A549 treated with Mapracorat at 1 μM for 4 hours (cell line): Measurements from ENCODE around the gene TMEM254. TPM values are rescaled to one million over a fixed set of nuclear protein-coding genes. Genes with fewer than 3 reads are reported as not detected.

ENCODE experiments used
- total RNA-seq: library from RNA; stranded (reverse); fragments of 200-300 nt; extraction: Qiagen RNA extraction; gene quantifications from 5 replicates; pipeline ENCODE4 v1.2.3, GENCODE V29; 2022

Gene TMEM254
- 18.2 to 23.6 TPM (median 20.7 TPM) in 5 replicates for total RNA-seq

DNA sequence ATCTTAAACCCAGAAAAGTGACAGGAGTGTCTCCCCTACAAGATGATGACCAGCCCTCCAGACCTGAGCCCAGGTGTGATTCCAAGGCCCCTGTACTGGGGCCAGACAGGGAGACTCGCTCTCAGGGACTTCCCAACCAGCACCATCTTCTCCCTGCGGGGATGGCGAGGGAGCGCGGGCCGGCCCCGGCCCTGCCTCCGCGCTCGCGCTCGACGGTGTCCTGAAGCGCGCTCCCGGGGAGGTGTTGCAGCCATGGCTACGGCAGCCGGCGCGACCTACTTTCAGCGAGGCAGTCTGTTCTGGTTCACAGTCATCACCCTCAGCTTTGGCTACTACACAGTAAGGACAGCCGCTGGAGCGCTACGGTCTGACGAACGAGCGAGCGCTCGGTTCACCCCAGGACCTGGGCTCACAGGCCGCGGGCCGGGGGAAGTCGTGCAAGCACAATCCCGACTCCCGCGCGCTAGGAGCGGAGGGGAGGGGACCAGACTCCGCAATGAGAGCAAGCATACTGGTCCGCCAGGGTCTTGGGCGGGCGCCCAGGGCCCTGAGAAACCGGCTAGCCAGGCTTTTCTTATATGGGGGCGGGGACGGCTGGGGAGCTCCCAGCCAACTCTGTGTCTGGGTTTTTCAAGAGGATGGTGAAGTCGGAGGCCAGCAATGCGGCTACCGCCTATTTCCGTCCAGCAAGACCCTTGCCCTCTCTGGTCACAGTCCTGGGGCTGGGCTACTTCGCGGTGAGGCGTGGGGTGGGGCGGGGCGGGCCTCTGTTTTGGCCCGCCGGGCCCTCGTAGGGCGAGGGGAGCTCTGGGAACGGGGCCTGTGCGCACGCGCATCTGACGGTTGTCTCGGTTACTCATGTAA, at the start of gene TMEM254:
Gene TMEM254, plus strand, starts transcription at position 218 of the 864 bp plus-strand sequence. Its CDS starts 35 bp downstream, at position 253.

DNA sequence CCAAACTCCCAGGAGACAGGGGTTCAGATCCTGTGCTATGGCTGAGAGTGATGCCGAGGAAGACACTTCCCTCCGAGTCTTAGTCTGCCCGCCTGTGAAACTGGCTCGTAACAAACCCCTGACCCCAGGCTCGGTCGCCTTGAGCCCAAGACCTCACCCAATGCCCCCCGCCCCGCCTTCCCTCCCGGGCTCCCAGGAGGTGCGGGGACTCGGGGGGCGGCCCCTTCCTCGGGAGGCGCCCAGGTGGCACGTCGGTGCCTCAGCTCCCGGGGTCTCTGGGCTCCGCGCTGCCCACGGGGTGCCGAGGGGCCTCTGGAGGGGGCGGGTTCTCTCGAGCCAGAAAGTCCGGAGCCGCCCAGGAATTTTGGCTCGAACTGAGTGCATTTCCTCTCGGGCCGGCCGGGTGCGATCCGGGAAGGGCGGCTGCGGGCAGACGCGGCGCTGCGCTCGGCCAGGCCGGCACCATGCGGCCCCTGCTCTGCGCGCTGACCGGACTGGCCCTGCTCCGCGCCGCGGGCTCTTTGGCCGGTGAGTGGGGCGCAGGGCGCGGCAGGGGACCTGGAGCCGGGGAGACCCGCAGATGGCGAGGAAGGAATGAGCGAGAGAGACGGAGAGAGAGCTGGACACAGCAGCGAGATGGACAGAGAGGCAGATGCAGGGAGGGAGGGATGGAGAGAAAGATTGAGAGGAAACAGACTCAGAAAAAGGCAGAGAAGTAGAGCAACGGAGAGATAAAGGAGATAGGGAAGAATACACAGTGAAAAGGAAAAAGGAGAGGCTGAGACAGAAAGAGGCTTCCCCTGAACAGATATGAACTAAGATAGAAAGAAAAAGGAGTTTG, 54.1 kb downstream of the TMEM254 start, which contains the start of gene PLAC9:
Gene PLAC9, plus strand, starts transcription at position 432 of the 841 bp plus-strand sequence. Its CDS starts 33 bp downstream, at position 465.

Other genes with a start within 250 kb of the TMEM254 start
- 0.11 to 0.21 TPM (median 0.20 TPM) in 3 of 5 replicates, not detected in the others for gene SFTPD, start 129.6 kb upstream of the TMEM254 start, total RNA-seq
- 0.24 TPM in 1 of 5 replicates, not detected in the others for gene PLAC9, start 54.1 kb downstream of the TMEM254 start, total RNA-seq
- 164 to 224 TPM (median 207 TPM) in 5 replicates for gene ANXA11, start 126.9 kb downstream of the TMEM254 start, total RNA-seq
- gene MAT1A, start 211.0 kb downstream of the TMEM254 start, total RNA-seq = 0.05 to 0.28 TPM (median 0.05 TPM) in 3 of 5 replicates, not detected in the others